Left hindlimb (tissue), 1 donor: ENCODE measurements around the gene PARD3.

ENCODE experiments used
- DNase-seq: peaks from one replicate; pipeline ENCODE4 v3.0.0-alpha.2; 2018

The PARD3 gene

DNA sequence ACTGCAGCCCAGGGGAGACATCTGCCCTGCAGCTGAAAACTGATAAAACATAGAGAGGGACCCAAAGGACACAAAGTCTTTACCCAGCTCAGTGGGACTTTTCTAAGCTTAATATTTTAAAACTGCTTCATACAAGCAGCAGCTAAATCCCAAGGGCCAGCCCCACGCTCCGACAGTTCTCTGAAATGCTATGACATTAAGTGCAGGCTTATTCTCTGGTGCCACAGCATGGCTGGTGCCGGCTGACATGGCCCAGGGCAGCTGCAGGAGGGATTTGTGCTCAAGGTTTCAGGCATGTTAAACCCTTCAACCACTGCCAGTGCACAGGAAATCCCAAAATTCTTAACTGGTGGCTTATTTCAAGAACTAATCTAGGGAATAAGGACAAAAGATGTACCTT is 170.9 kb downstream of the PARD3 start:
- DNase-seq: no peak

GRCh38 chr10:34643620-34644019 is 171.5 kb downstream of the PARD3 start:
- no peak for DNase-seq

GRCh38 chr10:34641913-34642558 is 173.1 kb downstream of the PARD3 start:
- no peak for DNase-seq

- DNase-seq: no peak
These were observed 173.8 kb downstream of the PARD3 start for GRCh38 chr10:34641147-34641912.

- DNase-seq: peak; percentile 84
These were observed 176.6 kb downstream of the PARD3 start for GRCh38 chr10:34638406-34639054.

DNA sequence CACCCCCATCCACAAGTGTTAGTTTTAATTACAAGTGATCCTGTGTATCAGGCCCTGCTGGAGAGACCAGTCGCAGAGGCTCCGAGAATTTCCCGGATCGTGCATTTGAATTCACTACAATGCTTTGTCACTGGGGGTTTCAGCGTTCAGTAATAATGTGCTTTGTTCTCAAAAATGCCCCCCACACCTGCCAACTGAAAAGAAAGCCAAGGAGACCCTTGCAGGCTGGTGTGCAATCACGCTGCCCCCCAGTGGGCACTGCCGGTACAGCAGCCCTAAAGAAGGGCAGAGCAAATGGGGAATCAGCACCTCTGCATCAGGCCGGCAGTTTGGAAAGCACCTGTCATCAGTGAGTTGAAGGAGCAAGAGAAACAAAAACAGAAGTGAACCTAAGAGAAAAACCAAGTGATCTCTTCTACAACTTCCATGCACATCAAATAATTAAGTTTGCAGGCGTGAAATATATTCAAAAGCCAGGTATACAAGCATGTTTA is 177.6 kb downstream of the PARD3 start:
- peak; percentile 74 for DNase-seq

DNA sequence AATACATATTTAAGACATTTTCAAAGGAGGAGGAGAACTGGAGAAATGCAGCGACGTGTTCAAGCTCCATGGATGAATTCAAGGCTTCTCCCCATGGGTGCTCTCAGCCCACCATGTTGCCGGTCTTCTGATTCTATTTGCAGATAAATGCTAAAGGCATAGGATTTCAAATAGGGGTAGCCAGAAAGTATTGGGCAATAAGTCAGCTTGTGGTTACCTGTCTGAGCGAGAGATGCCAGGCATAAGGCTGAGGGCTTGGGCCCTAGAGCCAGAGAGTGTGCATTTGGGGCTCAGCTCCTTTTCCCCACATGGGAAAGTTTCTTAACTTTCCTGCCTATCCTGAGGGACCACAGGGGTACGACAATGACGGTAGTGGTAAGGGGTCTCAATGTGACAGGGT is 180.0 kb downstream of the PARD3 start:
- DNase-seq: no peak

GRCh38 chr10:34633374-34633773 is 181.7 kb downstream of the PARD3 start:
- DNase-seq: no peak

DNA sequence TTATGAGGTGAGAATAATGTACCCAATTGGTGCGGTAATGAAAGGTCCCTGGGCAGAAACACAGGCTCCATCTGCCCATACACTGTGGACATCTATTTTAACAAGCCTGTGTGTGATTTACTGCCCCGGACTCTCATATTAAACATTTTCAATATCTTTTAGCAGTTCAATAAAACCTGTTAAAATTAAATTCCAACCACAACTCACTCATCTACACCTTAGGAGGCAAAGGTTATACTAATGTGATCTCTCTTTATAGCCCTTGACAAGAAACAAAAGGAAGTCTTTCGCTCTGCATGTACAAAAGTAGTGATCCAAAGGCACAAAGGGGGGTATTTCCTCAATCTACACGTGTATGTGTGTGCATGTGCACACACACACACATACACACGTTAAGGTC is 186.0 kb downstream of the PARD3 start:
- no peak for DNase-seq

DNA sequence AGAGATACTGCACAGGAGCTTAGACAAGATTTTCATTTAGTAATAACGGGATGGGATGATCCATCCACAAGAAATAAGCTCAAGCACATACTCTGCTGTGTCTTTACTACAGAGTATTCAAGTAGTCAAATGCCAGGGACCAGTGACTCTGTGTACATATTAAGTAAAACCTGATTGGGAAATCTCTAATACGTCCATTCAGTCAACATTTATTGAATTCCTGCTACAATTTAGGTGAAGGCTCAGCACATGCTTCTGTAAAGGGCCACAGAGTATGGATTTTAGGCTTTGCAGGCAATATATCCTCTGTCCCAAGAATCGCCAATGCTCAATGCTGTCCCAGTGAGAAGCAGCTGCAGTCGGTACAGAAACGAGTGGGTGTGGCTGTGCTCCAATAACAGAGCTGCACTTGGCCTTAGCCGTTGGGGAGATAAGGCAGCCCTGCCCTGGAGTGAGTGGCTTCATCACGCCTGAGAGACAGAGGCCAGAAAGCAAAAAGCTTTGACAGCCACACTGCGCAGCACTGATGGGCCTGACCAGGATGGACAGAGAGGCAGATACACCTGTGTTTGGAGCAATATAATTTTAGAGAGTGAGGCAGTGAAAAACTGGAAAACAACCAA is 186.8 kb downstream of the PARD3 start:
- peak; percentile 53 for DNase-seq

DNA sequence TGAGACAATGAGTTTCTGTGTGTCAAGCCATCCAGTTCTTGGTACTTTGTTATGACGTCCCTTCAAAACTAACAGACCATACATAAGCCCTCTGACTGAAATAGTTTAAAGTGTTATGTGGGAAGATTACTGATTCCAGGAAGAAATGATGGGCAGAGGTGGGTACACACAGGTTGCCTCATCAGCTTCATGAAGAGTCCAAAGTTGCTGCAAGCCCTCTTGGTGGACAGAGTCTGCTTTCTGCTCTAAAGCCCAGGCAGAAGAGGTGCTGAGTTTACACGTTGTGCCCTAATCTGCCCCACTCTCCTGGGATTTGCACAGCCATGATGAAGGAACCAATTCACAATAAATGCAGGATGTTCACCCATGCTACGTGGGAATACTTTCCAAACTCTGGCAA is 187.4 kb downstream of the PARD3 start:
- no peak for DNase-seq

DNA sequence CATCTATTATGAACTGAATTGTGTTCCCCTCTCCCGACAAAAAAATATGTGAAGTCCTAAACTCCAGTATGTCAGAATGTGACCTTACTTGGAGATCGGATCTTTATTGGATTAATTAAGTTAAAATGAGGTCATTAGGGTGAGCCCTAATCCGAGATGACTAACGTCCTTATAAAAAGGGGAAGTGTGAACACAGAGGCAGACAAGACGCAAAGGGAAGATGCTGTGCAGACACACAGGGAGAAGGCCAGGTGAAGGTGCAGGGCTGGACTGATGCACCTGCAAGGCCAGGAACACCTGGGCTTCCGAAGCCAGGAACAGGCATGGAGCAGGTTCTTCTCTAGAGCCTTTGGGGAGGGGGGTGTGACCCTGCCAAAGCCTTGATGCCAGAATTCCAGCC is 187.8 kb downstream of the PARD3 start:
- DNase-seq: no peak

- no peak for DNase-seq
These were observed 188.8 kb downstream of the PARD3 start for GRCh38 chr10:34626158-34626880.

- no peak for DNase-seq
These were observed 190.6 kb downstream of the PARD3 start for GRCh38 chr10:34624323-34625153.

- DNase-seq: no peak
These were observed 192.2 kb downstream of the PARD3 start for GRCh38 chr10:34622945-34623344.

- DNase-seq: no peak
These were observed 196.5 kb downstream of the PARD3 start for GRCh38 chr10:34618611-34619010.

- DNase-seq: no peak
These were observed 199.3 kb downstream of the PARD3 start for GRCh38 chr10:34615770-34616169.

- DNase-seq: no peak
These were observed 201.6 kb downstream of the PARD3 start for GRCh38 chr10:34613491-34613890.

- no peak for DNase-seq
These were observed 202.2 kb downstream of the PARD3 start for GRCh38 chr10:34612938-34613337.

DNA sequence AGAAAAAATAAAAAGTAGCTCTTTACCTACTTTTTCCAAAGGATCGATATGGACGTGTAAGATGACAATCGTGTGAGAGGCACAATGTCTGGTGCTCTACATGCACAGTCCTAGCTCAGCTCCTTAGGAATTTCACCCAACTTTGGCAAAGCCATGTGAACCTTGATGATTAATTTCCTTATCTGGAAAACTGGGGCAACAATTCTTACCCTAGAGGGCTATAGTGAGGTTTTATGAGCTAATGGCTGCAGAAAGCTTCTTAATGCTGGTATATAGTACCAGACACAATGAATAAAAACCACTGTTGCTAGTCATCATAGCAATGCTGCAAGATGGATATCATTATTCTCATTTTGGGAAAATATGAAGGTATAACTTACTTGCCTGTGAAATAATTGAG is 202.7 kb downstream of the PARD3 start:
- no peak for DNase-seq

DNA sequence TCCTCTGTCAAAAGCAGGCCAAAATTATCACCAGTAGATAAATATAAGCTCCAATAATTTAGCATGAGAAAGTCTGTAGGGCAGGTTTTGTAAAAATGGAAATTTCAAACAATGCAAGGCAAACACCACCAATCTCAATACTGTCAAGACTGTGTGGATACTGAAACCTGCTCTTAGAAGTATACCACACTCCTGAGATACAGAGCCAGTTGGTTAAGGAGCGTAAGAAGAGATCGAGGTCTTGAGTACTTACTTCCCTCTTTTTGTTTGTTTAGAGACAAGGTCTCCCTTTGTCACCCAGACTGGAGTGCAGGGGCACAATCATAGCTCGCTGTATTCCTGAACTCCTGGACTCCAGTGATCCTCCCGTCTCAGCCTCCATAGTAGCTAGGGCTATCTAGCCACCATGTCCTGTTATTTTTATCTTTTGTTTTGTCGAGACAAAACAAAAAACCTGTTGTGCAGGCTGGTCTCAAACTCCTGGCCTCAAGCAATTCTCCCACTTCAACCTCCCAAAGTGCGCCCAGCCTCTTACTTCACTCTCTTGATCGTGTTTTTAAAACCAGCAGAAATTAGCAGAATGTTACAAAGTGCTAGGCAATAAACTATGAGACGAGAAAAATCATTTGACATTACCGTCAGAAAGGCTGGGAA is 205.7 kb downstream of the PARD3 start:
- DNase-seq: no peak
